ENCODE data around the gene ACOT7.

The ACOT7 gene

GRCh38 chr1:6247651-6248050 is 145.9 kb downstream of the ACOT7 start:
- H3K9me3 ChIP-seq (ENCODE audit: low read depth, low read length): no peaks in the 10 kb centered on the region
- no peak for DNase-seq (ENCODE audit: low read depth, low spot score)
- TF ChIP-seq EZH2 (IDR thresholded peaks at IDR 0.05) (no peak), POLR2AphosphoS5 (IDR thresholded peaks at IDR 0.05; ENCODE audit: borderline replicate concordance, low read depth, low read length) (no peak), FOXP2 (optimal IDR thresholded peaks at IDR 0.05; ENCODE audit: control extremely low read depth, extremely low read length, insufficient read depth) (no peak)
- no peak overlapping the region for H3K9ac ChIP-seq (ENCODE audit: insufficient read length)
- no peak overlapping the region for H3K27ac ChIP-seq
- no peak overlapping the region for H3K4me3 ChIP-seq
- no peaks in the 10 kb centered on the region for H3K36me3 ChIP-seq (ENCODE audit: insufficient read depth, low read length)

DNA sequence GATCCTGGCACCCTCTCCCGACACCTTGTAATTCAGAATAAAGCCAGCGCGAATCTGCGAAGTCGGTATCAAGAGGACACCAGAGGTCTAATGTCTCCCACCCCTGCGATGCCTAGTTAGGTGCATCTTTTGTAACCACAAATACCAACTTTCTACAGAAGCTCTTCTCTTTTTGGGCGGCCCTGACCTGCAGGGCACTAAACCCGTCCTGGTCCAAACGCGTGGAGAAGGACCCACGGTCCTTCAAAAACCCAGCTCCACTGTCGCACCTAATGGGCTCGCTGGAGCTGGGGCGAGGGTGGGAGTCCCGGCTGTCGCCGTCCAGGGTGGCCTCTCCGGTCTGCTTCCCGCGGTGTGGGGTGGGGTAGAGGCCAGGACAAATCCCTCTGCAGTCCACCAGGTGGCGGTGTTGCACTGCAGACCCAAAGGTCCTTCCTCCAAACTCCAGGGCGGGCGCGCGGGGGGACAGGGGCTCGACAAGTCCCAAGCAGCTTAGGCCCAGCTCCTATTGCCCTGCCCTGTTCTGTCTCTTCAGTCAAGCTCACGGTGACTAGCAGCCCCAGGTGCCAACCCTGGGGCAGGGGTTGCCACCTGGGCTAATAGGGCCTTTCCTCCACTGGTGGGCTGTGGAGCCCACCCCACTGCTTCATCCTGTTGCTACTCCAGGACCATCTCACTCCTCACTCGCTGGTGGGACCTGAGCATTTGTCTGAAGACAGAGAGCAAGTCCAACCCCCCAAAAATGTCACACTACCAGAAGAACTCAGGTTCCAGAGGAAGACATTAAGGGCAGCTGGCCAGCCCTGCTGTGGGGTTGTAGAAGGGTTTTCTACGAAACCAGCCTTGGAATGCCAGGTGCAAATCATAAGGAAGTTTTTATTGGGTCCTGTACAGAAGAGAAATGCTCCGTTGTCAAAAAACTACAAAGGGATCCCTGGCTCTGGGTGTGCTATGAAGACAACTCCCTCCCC is 146.8 kb downstream of the ACOT7 start:
- no peak overlapping the region for H3K9ac ChIP-seq (ENCODE audit: insufficient read length)

GRCh38 chr1:6245869-6246496 is 147.6 kb downstream of the ACOT7 start:
- H3K27ac ChIP-seq: no peak overlapping the region
- no peak overlapping the region for H3K9ac ChIP-seq (ENCODE audit: insufficient read length)
- no peak for DNase-seq (ENCODE audit: low read depth, low spot score)
- H3K9me3 ChIP-seq (ENCODE audit: low read depth, low read length): no peaks in the 10 kb centered on the region
- no peaks in the 10 kb centered on the region for H3K36me3 ChIP-seq (ENCODE audit: insufficient read depth, low read length)
- TF ChIP-seq POLR2AphosphoS5 (IDR thresholded peaks at IDR 0.05; ENCODE audit: borderline replicate concordance, low read depth, low read length) (no peak), EZH2 (IDR thresholded peaks at IDR 0.05) (no peak), FOXP2 (optimal IDR thresholded peaks at IDR 0.05; ENCODE audit: control extremely low read depth, extremely low read length, insufficient read depth) (no peak)
- H3K4me3 ChIP-seq: peak overlapping the region; percentile 68

More for the DNA sequence above, 146.8 kb downstream of the ACOT7 start:
- DNase-seq (ENCODE audit: low read depth, low spot score): no peak
- no peaks in the 10 kb centered on the region for H3K36me3 ChIP-seq (ENCODE audit: insufficient read depth, low read length)
- no peak overlapping the region for H3K27ac ChIP-seq
- TF ChIP-seq POLR2AphosphoS5 (IDR thresholded peaks at IDR 0.05; ENCODE audit: borderline replicate concordance, low read depth, low read length) (no peak), FOXP2 (optimal IDR thresholded peaks at IDR 0.05; ENCODE audit: control extremely low read depth, extremely low read length, insufficient read depth) (no peak), EZH2 (IDR thresholded peaks at IDR 0.05) (no peak)
- no peaks in the 10 kb centered on the region for H3K9me3 ChIP-seq (ENCODE audit: low read depth, low read length)
- H3K4me3 ChIP-seq: peak overlapping the region; percentile 68; the same call in 1 of the 2 replicates

GRCh38 chr1:6245086-6245868 is 148.3 kb downstream of the ACOT7 start:
- no peaks in the 10 kb centered on the region for H3K9me3 ChIP-seq (ENCODE audit: low read depth, low read length)
- no peak overlapping the region for H3K27ac ChIP-seq
- DNase-seq (ENCODE audit: low read depth, low spot score): no peak
- TF ChIP-seq POLR2AphosphoS5 (IDR thresholded peaks at IDR 0.05; ENCODE audit: borderline replicate concordance, low read depth, low read length): no peak
- TF ChIP-seq FOXP2 (optimal IDR thresholded peaks at IDR 0.05; ENCODE audit: control extremely low read depth, extremely low read length, insufficient read depth): no peak
- TF ChIP-seq EZH2 (IDR thresholded peaks at IDR 0.05): no peak
- H3K9ac ChIP-seq (ENCODE audit: insufficient read length): no peak overlapping the region
- no peaks in the 10 kb centered on the region for H3K36me3 ChIP-seq (ENCODE audit: insufficient read depth, low read length)
- H3K4me3 ChIP-seq: peak overlapping the region; percentile 68

- Histone ChIP-seq H3K9me3 (ENCODE audit: low read depth, low read length) (no peaks in the 10 kb centered on the region), H3K4me3 (no peak overlapping the region), H3K27ac (no peak overlapping the region), H3K36me3 (ENCODE audit: insufficient read depth, low read length) (no peaks in the 10 kb centered on the region), H3K9ac (ENCODE audit: insufficient read length) (no peak overlapping the region)
- TF ChIP-seq EZH2 (IDR thresholded peaks at IDR 0.05) (no peak), FOXP2 (optimal IDR thresholded peaks at IDR 0.05; ENCODE audit: control extremely low read depth, extremely low read length, insufficient read depth) (no peak), POLR2AphosphoS5 (IDR thresholded peaks at IDR 0.05; ENCODE audit: borderline replicate concordance, low read depth, low read length) (no peak)
- DNase-seq (ENCODE audit: low read depth, low spot score): no peak
These were observed 149.0 kb downstream of the ACOT7 start for GRCh38 chr1:6244401-6245049.

DNA sequence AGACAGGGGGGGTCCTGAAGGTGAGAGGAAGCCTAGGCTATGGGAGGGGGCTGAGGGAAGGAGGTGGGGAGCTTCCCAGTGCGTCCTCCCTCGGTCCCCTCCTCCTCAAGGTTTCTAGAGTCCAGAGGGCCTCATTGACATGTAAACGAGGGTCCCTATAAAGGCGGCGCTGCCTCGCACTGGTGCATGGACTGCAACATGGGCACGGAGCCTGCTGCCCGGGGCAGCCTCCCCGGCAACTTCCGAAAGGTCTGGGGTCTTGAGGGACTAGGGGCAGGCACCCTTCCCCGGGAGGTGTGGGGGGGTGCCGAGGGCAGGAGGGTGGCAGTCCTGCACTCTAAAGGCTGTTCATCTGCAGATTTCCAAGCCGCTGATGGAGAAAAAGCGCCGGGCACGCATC is 149.6 kb downstream of the ACOT7 start, which contains the start of gene HES3:
Gene HES3 (plus strand): TSS at position 187 of the 400 bp plus-strand sequence. CDS start 187 bp downstream, at position 374.
- H3K9ac ChIP-seq (ENCODE audit: insufficient read length): no peak within 1 kb of the TSS
- no peaks in the 10 kb centered on the region for H3K9me3 ChIP-seq (ENCODE audit: low read depth, low read length)
- DNase-seq (ENCODE audit: low read depth, low spot score): no peak
- H3K27ac ChIP-seq: no peak within 1 kb of the TSS
- no peak within 1 kb of the TSS for H3K4me3 ChIP-seq
- H3K36me3 ChIP-seq (ENCODE audit: insufficient read depth, low read length): no peaks in the 10 kb centered on the region
- TF ChIP-seq POLR2AphosphoS5 (IDR thresholded peaks at IDR 0.05; ENCODE audit: borderline replicate concordance, low read depth, low read length) (no peak), EZH2 (IDR thresholded peaks at IDR 0.05) (no peak), FOXP2 (optimal IDR thresholded peaks at IDR 0.05; ENCODE audit: control extremely low read depth, extremely low read length, insufficient read depth) (no peak)

DNA sequence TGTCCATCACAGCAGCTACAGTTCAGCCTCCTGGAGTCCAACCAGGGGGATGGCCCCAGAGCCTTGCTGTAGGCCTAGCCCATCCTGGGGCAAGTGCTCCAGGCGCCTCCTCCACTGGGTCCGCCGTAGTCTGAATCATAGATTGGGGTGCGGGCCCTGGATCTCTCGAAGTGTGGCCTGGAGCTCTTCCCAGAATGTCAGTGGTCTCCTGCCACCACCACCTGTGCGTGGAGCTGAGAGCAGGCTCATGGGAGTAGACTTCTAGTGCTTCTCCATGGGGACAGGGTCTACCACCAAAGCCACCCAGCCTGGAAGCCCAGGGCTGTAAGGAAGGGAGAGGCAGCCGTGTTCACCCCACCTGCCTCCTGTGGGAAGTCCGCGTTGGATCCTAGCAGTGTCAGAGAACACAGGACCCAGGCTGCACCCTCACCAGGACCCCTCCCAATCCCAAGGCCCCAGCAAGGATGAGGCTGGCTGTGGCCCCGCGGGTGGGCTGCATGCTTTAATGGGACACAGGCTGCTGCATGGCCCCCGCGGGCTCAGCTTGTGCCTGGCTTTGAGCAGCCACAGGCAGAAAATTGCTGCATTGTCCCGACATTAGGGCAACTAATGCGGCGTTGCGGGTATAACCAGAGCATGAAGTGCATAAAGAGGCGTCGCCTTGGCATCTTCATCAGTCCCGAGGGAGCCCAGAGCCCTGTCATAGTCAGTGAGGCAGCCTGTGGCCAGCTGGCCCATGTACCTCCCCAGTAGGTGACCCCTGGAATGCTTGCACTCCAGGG is 150.3 kb downstream of the ACOT7 start:
- Histone ChIP-seq H3K9me3 (ENCODE audit: low read depth, low read length) (no peaks in the 10 kb centered on the region), H3K27ac (no peak overlapping the region), H3K9ac (ENCODE audit: insufficient read length) (no peak overlapping the region), H3K4me3 (no peak overlapping the region), H3K36me3 (ENCODE audit: insufficient read depth, low read length) (no peaks in the 10 kb centered on the region)
- no peak for DNase-seq (ENCODE audit: low read depth, low spot score)
- no peak for TF ChIP-seq POLR2AphosphoS5 (IDR thresholded peaks at IDR 0.05; ENCODE audit: borderline replicate concordance, low read depth, low read length)
- TF ChIP-seq FOXP2 (optimal IDR thresholded peaks at IDR 0.05; ENCODE audit: control extremely low read depth, extremely low read length, insufficient read depth): no peak
- no peak for TF ChIP-seq EZH2 (IDR thresholded peaks at IDR 0.05)
